HUDEP-2 (cell line): ENCODE data around the gene EME1.
"Not testable (repeated sequence)": the region's sequence is repeated elsewhere in the genome, so short reads cannot be mapped to it uniquely, and the experiment has no call there.

Experiments
- DNase-seq, 76 experiments: peaks; one replicate each; lab custom pipeline; 2025; ENCODE audit not compliant: unreplicated experiment in 76 of 76; lab: John Stamatoyannopoulos, UW

Gene EME1, protein sequence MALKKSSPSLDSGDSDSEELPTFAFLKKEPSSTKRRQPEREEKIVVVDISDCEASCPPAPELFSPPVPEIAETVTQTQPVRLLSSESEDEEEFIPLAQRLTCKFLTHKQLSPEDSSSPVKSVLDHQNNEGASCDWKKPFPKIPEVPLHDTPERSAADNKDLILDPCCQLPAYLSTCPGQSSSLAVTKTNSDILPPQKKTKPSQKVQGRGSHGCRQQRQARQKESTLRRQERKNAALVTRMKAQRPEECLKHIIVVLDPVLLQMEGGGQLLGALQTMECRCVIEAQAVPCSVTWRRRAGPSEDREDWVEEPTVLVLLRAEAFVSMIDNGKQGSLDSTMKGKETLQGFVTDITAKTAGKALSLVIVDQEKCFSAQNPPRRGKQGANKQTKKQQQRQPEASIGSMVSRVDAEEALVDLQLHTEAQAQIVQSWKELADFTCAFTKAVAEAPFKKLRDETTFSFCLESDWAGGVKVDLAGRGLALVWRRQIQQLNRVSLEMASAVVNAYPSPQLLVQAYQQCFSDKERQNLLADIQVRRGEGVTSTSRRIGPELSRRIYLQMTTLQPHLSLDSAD

DNA sequence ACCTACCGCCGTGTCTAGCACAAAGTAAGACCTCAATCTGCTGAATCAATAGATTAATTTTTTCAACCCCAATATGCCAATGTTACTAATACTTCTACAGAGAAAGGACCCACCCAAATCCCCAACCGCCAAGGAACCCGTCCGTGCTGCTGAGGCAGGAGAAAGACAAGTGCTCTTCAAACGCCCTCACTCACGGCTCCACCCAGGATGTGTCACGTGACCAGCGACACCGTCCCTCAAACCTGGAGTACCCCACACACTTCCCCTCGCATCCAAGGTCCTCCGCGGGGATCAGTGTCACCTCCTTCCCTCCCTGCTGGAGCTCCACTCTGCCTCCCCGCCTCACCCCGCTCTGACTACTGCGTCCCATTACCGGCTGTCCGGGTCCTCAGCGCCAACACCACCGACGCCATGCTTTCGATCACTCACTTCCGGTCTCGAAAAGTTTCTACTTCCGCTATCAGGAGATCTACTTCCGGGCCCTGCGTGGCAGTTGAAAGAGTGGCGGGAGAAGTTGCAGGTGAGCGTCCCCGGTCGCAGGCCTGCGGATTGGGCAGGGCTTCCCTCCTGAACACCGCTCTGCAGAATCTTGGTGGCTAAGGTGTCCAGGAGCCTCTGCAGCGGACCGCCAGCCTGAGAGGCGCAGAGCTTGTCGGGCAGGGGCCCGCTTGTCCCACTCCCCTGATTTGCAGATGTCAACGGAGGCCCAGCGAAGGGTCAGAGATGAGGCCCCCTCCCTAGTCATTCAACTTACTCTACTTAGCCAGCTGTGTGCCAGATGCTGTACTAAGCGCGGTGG lies at the start of gene EME1, which contains the start of gene MRPL27:
EME1 (plus strand) TSS at position 472 of the 799 bp plus-strand sequence. CDS start 1,980 bp downstream, outside the sequence.
MRPL27 (minus strand) TSS at position 427 of the 799 bp plus-strand sequence; CDS start at position 413, 14 bp downstream.
- DNase-seq = peak in 75 of 76 experiments; percentile 43 to 95 (median 82)

DNA sequence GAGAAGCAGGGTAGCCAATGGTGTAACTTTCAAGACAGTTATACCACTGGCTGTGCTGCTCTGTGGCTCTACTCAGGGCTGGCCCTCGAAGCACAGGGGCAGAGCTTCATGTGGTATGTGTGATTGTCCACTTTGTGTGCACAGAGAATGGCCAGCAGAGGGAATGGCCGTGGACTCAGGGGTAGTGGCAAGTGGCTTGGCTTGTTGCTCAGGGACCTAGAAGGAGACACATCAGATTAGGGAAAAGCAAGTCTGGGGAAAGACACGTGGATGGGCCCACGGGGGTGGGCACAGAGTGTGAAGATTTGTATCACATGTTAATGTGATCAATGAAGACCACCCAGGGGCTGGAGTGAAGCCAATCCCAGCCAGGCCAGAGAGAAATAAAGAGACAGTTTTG lies 47.1 kb upstream of the EME1 start:
- DNase-seq = no peak

DNA sequence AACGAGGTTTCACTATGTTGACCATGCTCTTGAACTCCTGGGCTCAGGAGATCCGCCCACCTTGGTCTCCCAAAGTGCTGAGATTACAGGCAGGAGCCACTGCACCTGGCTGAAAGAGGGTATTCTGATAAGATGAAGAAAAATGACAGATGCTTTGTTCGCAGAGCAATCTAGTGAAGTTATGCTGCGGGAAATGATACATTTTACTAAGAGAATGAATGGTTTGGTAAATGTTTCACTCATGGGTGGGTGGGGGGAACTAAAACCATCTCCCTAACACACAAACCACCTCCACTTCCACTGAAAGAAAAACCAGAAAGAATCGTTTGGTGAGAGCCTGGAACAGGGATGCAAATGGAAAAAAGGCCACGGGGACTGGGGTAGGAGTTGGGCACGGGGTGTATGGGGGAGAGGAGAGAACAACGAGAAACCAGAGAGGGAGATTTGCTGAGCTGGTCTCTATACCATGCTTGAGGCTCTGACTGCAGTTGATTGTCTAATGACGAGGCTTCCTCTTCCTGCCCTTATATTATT lies 46.1 kb upstream of the EME1 start:
- DNase-seq = no peak

DNA sequence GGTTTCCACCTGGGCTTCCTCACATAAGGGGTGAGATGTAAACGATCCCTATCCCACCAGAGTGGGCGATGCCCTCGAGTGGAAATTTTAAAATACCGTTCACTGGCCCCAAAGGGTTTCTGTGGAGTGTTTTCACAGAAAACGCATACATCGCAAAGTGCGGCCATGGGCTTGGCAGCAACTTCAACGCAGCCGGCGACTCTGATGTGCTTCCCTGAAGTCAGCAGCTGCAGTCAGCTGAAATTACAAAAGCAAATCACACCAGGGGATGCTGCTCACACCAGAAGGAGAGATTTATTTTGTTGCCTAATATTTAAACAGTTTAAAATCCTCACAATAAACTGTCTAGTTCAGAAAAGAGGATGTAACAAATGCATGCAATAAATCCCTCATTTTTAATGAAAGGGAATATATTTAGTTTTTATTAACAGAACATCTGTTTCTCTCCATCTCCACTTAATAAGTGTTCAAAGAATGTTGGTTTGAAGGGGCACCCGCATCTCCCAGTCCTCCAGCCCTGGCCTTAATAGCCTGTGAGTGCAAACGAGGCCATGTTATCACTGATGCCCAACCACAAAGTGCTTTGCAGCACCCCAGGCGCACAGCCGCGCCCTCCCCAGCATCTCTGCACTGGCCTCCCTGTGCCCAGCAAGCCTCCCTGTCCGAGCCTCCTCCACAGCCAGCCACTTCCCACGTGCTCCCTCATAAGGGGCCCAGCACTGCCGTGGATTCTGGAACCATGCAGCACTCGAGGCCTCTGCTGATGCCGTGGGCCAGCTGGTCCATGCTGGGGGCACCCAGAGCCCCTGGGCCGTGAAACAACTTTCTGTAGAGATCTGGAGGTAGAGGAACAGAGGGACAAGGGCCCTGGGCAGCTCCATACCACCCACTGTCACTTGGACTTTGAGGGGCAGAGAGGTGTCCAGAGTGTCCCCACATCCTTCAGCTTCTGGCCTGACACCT lies 44.4 kb upstream of the EME1 start:
- no peak for DNase-seq

DNA sequence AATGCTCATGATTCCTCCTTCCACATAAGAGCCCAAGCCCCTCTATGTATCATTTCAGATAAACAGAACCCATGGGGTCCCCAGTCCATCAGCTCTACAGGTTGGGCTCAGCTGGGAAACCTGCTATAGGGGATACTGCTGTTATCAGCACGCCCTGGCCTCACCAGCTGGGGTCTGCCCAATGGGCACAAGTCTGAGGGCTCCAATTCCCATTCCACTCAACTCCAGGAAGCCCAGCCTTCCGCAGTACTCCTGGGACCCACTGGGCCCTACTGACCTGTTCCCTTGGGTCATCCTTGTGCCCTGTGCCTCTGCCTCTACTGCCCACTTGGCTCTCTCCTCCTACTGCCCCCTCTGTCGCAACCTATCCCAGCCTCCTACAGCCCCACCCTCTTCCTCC lies 43.3 kb upstream of the EME1 start:
- no peak for DNase-seq

DNA sequence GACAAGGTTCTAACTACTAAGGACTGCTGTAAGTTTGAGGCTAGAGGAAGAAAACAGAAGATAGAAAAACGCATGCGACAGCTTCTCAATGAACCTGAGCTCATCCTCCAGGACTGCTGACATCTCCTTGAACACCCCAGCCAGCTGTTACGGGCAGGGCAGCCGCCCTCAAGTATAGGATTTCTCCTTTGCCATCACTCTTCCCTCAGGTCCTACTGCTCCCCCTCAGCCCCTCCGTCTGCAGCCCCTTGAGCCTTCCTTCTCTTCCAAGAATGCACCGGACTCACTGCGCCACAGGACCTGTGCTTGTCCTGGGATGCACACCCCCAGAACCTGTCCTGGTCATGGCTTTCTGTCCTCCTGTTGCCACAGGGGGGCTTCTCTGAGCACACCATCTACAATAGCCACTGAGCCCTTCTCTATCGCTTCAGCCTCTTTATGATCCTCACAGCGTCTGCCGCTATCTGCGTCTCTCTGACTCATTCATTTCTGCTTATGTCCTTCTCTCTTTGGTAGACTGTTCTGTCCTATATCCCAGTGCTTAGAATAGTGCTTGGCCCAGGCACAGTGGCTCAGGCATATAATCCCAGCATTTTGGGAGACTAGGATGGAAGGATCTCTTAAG lies 42.8 kb upstream of the EME1 start:
- DNase-seq = no peak

DNA sequence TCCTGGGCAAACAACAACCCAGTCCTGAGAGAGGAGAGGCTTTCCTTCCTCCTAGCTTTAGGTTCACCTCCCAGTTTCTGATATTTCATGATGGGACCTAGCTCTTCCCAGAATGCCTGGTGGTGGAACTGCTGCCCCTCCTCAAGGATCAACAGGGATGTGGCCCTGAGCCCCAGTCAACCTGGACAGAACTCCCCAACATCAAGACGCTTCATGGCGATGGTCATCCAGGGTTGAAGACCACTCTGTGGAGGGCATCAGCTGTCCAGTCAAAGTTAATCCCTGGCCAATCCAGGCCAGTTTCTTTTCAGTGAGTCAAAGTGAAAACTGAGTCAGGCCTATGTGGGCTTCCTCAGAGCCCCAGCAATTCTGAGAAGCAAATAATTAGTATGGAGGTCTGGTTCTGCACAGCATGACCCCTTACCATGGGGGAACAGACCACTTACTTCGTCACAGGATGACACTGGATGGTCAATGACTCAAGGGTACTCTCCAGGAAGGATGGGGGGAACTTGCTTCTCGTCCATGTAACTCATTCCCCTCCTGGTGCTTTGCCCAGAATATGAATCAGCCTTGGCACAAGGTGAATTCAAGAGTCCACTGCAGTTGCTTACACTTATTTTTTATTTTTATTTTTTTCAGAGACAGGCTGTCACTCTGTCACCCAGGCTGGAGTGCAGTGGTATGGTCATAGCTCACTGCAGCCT lies 41.8 kb upstream of the EME1 start:
- DNase-seq = no peak

DNA sequence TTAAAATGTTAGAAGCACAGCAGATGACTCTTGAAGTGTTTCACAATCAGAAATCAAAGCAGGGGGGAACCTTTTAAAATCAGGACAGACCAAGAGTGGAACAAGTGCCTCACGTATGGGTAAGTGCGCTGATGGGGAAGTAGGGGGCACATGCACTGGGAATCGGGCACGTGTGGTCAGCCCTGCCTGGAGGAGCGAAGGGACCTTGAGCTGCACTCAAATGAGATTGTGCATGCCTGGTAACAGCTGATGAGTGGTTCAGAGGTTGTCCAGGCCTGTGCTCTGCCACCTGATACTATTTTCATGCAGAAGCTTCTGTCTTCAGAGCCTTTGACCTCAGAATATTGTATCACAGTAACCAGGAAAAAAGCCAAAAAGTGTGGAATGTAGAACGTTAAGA lies 40.8 kb upstream of the EME1 start:
- no peak for DNase-seq

DNA sequence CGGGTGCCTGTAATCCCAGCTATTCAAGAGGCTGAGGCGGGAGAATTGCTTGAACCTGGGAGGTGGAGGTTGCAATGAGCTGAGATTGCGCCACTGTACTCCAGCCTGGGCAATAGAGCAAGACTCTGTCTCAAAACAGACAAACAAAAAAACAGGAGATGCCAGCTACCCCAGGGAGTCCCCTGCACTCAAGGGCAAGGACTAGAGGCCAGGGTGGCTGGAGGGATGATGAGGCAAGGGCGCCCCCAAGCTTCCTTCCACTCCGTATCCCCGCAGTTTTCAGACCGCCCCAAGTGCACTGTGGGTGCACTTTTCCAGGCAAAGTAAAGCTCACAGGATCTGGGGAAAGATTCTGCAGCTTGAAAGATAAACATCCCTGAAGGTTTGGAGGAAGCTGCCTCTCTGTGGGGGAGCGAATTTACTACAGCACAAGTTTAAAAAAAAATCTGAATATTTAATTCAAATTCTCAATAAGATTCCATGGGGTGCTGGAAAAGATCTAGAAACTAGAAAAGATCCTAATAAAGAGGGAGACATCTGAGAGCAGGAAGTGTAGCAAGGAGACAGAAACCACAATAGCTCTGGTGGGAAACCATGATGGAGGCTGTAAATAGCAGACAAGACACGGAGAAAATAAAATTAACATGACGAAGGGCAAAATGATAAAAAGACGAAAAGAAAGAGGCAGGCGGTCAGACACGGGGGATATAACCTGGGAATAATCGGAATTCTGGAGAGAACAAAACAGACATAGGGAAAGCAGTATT lies 39.6 kb upstream of the EME1 start:
- DNase-seq = not testable (repeated sequence)

DNA sequence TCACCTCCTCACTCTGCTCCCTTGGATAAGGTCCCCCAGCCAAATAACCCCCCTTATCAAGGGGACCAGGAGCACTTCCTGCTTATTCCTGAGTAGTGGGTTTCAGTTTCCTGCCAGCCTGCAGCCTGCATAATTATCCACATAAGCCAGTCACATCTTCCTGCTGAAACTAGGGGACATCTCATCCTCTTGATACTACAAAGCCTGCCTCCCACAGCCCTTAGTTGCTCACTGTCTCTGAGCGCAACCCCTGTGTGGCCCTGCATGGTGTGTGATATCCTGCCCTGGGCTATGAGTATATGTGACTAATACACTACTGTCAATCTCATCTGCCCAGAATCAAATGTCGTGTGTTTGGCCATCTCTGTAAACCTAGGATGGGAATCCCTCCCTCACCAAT lies 35.1 kb upstream of the EME1 start:
- peak in 1 of 76 experiments; percentile 28 for DNase-seq

DNA sequence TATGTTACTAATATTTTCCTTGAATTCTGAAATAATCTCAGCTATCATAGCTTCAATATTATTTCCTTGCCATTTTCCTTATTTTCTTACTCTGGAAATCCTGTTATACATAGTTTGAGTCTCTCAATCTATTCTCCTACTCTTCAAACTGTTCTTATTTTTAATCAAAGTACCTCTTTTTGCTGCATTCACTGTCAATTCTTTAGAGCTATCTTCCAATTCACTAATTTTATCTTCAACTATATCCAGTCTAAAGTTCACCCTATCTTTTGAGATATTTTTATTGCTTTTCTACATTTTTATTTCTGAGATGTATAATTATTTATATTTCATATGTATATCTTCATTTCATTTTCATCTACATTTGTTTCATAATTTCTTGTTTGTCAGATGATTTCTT lies 34.4 kb upstream of the EME1 start:
- DNase-seq = no peak

DNA sequence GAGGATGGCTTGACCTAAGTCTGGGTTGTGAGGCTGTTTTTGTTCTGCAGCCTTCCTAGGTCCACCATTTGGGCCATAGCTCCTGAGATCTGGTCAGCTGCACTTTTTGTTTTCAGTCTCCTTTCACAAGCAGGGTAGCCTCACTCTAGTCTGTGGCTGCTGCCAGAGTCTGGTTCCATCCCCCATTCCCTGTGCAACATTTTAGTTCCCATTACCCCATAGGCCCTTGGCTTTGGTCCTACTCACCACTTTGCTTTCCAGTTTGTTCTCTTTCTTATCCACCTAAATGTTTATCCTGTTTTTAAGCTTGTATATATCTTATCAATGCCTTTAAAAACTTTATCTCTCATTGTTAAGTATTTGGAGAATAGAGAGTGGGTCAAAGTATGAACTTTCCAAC lies 33.6 kb upstream of the EME1 start:
- no peak for DNase-seq

DNA sequence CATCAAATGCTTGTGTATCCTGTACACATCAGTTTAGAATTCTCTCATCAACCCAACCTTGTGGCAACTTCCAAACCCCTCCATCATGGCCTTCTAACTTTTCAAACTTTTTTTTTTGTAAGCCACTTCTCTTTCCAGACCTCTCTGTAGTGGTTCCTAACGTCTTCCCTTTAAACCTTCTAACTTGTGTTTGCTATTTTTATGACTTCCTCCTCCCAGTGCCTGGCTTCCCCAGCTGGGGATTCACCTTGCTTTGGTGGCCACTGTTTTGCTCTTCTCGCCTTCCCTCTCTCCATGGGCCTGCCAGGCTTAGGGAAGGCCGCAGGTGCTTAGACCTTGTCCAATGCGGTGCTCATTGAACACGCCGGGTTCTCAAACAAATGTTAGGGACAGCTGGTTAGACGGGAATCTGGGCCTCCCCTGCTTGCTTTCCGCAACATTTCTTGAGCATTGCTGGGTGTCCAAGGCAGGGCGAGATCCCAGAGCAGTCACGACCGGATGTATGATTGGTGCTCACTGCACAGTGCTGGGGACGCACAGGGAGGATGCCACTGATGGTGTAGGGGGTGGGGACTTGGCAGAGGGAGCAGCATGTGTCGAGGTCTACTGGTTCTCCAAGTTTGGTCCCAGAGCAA lies 28.2 kb upstream of the EME1 start:
- no peak for DNase-seq

DNA sequence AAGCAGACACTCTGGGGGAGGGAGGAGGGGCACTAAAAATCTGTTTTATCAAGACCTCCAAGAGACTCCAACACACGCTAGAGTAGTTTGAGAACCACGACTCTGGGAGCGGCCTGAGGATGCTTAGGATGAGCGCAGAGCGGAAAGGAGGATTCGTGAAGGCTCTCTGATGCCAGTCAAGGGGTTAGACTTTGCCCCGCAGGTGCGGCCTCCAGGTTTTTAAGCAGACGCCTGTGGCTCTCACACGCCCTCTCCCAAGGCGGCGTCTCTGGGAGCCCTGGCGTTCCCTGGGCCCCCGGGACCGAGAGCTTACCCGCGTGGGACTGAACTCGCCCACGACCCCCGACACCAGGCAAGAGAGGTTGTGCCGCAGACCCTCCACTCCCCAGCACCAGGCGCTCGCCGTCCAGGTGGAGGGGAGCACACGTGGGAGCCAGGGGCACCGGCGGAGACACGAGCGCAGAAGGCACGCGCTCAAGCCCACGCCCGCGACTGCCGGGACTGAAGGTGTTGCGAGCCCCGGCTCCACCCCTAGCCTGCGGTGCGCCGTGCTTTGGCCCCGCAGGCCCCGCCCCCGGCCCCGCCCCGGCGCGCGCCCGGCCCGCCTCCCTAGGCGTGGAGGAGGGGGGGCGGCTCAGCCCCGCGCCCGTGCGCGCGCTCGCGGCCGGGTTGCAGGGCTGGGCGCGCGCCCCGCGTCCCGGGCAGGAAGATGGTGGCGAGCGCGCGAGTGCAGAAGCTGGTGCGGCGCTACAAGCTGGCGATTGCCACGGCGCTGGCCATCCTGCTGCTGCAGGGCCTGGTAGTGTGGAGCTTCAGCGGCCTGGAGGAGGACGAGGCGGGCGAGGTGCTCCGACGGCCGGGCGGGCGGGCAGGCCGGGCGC lies 27.4 kb upstream of the EME1 start, which contains the start of gene XYLT2:
XYLT2 (plus strand) TSS at position 695 of the 881 bp plus-strand sequence; CDS start at position 710, 15 bp downstream.
- peak in 71 of 76 experiments; percentile 14 to 89 (median 72) for DNase-seq

DNA sequence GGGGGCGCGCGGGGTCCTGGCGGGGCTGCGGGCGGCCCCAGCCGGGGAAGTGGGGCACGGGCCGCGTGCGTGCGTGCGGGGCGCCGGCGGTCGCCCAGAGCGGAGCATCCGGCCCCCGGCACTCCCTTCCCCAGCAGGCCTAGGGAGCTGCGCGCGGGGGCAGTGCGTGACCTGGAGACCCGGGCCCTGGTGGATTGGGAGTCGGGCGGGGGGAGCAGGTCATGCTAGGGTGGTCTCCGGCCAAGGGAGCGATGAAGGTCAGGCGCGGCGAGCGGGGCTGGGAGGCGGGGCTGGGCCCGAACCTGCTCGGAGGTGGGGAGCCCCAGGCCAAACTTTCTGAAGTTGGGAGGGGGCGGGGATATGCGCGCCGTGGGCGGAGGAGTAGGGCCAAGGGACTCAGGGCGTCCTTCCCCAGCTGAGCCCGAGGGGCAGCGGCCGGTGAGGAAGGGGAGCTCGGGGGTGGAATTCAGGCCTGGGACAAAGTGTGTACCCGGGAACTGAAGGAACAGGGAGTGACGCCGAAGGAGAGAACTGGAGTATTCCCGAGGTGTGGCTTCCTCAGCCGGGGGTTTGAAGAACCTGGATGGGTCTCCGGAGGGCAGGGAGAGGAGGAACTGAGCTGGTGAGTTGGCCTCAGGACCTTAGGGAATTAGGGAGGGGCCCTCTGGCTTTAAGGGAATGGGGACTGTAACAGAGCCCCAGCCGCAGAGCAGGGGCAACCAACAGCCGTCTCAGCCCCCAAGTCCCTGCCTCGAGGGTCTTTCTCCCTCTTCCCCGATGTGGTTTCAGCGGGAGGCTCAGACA lies 26.5 kb upstream of the EME1 start:
- peak in 10 of 76 experiments; percentile 12 to 38 (median 18) for DNase-seq
